GM12878 (cell line): ENCODE measurements around the gene ULK1.

Experiments
- BCL3 ChIP-seq: IDR thresholded peaks from 2 replicates; pipeline ENCODE4 v1.6.1; 2011; ENCODE audit warnings: borderline replicate concordance, low read depth, mild to moderate bottlenecking, moderate library complexity, low read length; ENCODE audit not compliant: insufficient read depth, poor library complexity, severe bottlenecking
- BHLHE40 ChIP-seq, 2 experiments: fragments of 450-650 bp in 1 of 2; IDR thresholded peaks; 2 replicates each; pipeline ENCODE4 v1.6.1; 2011 to 2017; ENCODE audit warnings: low read depth in 2 of 2, borderline replicate concordance in 1 of 2, improper control_type of control experiment in 1 of 2, low read length in 1 of 2, mild to moderate bottlenecking in 1 of 2
- BMI1 ChIP-seq: fragments of 450-650 bp; IDR thresholded peaks from 2 replicates; pipeline ENCODE4 v1.6.1; 2016; ENCODE audit warnings: mild to moderate bottlenecking, moderate library complexity, borderline replicate concordance
- CREB1 ChIP-seq: IDR thresholded peaks from 2 replicates; pipeline ENCODE4 v1.6.1; 2012; ENCODE audit warnings: low read depth, mild to moderate bottlenecking, inconsistent platforms
- ESRRA ChIP-seq: IDR thresholded peaks from 2 replicates; pipeline ENCODE4 v1.6.1; 2012; ENCODE audit warnings: mild to moderate bottlenecking, low read length, improper control_type of control experiment
- HDAC2 ChIP-seq: fragments of 200-600 bp; sonication (generic); IDR thresholded peaks from 2 replicates; pipeline ENCODE4 v1.6.1; 2017
- HDGF ChIP-seq: fragments of 450-650 bp; IDR thresholded peaks from 2 replicates; pipeline ENCODE4 v1.6.1; 2016; ENCODE audit warnings: antibody characterized with exemption
- POLR2A ChIP-seq: IDR thresholded peaks from 2 replicates; pipeline ENCODE4 v1.6.1; 2011; ENCODE audit warnings: low read depth, mild to moderate bottlenecking, low read length
- RAD21 ChIP-seq: IDR thresholded peaks from 2 replicates; pipeline ENCODE4 v1.6.1; 2011; ENCODE audit warnings: mild to moderate bottlenecking, low read depth, low read length, moderate library complexity; ENCODE audit not compliant: insufficient read depth
- REST ChIP-seq: IDR thresholded peaks from 2 replicates; pipeline ENCODE4 v1.6.1; 2012; ENCODE audit warnings: mild to moderate bottlenecking, low read depth, low read length
- RFX5 ChIP-seq: IDR thresholded peaks from 2 replicates; pipeline ENCODE4 v1.6.1; 2011; ENCODE audit warnings: low read depth, low read length, improper control_type of control experiment
- YBX1 ChIP-seq: fragments of 450-650 bp; IDR thresholded peaks from 2 replicates; pipeline ENCODE4 v1.6.1; 2016; ENCODE audit warnings: antibody characterized with exemption
- TF ChIP-seq, protein P1 (sequence below), 3 experiments: IDR thresholded peaks in 2 of 3; conservative IDR thresholded peaks in 1 of 3; 2 replicates each; pipeline ENCODE4 v1.5.1; 2011; ENCODE audit warnings: low read depth in 3 of 3, low read length in 3 of 3, mild to moderate bottlenecking in 3 of 3, control low read depth in 2 of 3, moderate library complexity in 2 of 3, inconsistent platforms in 1 of 3, mixed read lengths in 1 of 3; ENCODE audit not compliant: control insufficient read depth in 2 of 3, insufficient read depth in 1 of 3; ENCODE audit errors: extremely low read depth in 1 of 3
- TF ChIP-seq, protein P2 (sequence below): IDR thresholded peaks from 2 replicates; pipeline ENCODE4 v1.6.1; 2012; ENCODE audit warnings: low read depth, low read length, improper control_type of control experiment

GRCh38 chr12:131938082-131938481 lies 43.7 kb downstream of the ULK1 start:
- TF ChIP-seq BHLHE40 (IDR thresholded peaks at IDR 0.05; ENCODE audit: borderline replicate concordance in 1 of 2, low read depth in 2 of 2, low read length in 1 of 2) (no peak), REST (no peak), POLR2A (no peak), BCL3 (no peak), RAD21 (no peak), YBX1 (no peak), RFX5 (no peak), ESRRA (no peak), BMI1 (no peak), HDAC2 (no peak), HDGF (no peak), CREB1 (no peak)
- TF ChIP-seq, protein P1, sequence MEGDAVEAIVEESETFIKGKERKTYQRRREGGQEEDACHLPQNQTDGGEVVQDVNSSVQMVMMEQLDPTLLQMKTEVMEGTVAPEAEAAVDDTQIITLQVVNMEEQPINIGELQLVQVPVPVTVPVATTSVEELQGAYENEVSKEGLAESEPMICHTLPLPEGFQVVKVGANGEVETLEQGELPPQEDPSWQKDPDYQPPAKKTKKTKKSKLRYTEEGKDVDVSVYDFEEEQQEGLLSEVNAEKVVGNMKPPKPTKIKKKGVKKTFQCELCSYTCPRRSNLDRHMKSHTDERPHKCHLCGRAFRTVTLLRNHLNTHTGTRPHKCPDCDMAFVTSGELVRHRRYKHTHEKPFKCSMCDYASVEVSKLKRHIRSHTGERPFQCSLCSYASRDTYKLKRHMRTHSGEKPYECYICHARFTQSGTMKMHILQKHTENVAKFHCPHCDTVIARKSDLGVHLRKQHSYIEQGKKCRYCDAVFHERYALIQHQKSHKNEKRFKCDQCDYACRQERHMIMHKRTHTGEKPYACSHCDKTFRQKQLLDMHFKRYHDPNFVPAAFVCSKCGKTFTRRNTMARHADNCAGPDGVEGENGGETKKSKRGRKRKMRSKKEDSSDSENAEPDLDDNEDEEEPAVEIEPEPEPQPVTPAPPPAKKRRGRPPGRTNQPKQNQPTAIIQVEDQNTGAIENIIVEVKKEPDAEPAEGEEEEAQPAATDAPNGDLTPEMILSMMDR (IDR thresholded peaks at IDR 0.05 in 2 of 3, conservative IDR thresholded peaks at IDR 0.05 in 1 of 3; ENCODE audit: control insufficient read depth in 2 of 3, extremely low read depth in 1 of 3, insufficient read depth in 1 of 3, low read depth in 3 of 3, low read length in 3 of 3), result no peak
- TF ChIP-seq, protein P2, sequence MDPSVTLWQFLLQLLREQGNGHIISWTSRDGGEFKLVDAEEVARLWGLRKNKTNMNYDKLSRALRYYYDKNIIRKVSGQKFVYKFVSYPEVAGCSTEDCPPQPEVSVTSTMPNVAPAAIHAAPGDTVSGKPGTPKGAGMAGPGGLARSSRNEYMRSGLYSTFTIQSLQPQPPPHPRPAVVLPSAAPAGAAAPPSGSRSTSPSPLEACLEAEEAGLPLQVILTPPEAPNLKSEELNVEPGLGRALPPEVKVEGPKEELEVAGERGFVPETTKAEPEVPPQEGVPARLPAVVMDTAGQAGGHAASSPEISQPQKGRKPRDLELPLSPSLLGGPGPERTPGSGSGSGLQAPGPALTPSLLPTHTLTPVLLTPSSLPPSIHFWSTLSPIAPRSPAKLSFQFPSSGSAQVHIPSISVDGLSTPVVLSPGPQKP, result no peak
